Panc1 (cell line): Measurements from ENCODE around the gene ZSCAN31.

ENCODE experiments used
- CTCF ChIP-seq: fragments of 450-650 bp; IDR thresholded peaks from 2 replicates; pipeline ENCODE4 v1.5.1; 2017; ENCODE audit warnings: mild to moderate bottlenecking
- POLR2AphosphoS5 ChIP-seq: IDR thresholded peaks from 2 replicates; pipeline ENCODE4 v1.6.1; 2012; ENCODE audit warnings: mild to moderate bottlenecking, low read depth, low read length, moderate library complexity
- REST ChIP-seq, 2 experiments: IDR thresholded peaks; 2 replicates each; pipeline ENCODE4 v1.6.1; 2011 to 2012; ENCODE audit warnings: low read depth in 2 of 2, control low read depth in 1 of 2, low read length in 1 of 2, mild to moderate bottlenecking in 1 of 2, moderate library complexity in 1 of 2; ENCODE audit not compliant: insufficient read depth in 1 of 2
- TCF7L2 ChIP-seq: IDR thresholded peaks from 2 replicates; pipeline ENCODE4 v1.6.1; 2011; ENCODE audit warnings: mild to moderate bottlenecking, low read depth, low read length, inconsistent platforms

GRCh38 chr6:28322661-28323060, 13.3 kb downstream of the ZSCAN31 start:
- TF ChIP-seq CTCF (no peak), REST (IDR thresholded peaks at IDR 0.05; ENCODE audit: insufficient read depth in 1 of 2, low read depth in 2 of 2, low read length in 1 of 2) (no peak), POLR2AphosphoS5 (no peak), TCF7L2 (no peak)
